ENCODE data around the gene EAF2.
A peak's percentile ranks its signal among the peaks of the same experiment; 100 is the strongest.
"Not testable (repeated sequence)": the region's sequence is repeated elsewhere in the genome, so short reads cannot be mapped to it uniquely, and the experiment has no call there.

Gene EAF2

DNA sequence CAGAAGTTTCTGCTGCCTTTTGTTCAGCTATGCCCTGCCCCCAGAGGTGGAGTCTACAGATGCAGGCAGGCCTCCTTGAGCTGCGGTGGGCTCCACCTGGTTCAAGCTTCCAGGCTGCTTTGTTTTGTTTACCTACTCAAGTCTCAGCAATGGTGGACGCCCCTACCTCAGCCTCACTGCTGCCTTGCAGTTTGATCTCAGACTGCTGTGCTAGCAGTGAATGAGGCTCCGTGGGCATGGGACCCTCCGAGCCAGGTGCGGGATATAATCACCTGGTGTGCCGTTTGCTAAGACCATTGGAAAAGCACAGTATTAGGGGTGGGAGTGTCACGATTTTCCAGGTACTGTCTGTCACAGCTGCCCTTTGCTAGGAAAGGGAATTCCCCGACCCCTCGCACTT is 28.2 kb downstream of the EAF2 start:
- DNase-seq (ENCODE audit: low spot score), result not testable (repeated sequence)

DNA sequence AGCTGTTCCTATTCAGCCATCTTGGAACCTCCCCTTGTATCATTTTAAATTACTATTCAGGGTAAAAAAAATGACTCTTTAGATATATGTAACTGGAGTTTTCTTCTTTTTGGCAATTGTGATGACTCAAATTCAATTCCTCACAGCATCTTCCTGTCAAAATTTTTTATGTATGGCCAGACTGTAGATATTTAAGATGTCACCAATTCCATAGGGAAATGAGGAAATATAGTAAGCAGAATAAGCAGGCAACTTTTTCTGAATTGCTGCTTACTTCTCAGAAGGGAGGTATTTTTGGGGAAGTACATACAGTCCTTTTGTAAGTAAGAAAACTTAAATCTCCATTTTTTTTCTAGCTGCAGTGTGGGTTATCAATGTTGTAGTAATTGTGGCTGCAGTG is 28.8 kb downstream of the EAF2 start:
- no peak for DNase-seq (ENCODE audit: low spot score)

DNA sequence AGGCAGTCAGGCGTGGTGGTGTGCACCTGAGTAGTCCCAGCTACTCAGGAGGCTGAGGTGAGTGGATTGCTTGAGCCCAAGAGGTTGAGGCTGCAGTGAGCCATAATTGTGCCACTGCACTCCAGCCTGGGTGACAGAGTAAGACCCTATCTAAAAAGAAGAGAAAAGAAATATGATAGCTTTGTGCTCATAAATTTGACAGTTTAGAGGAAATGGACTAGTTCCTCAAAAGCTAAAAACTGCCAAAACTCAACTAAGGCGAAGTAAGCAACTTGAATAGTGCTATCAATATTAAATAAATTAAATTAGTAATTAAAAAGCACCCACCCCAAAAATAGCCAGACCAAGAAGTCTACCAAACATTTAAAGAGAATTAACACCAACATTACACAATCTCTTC is 34.7 kb downstream of the EAF2 start:
- DNase-seq (ENCODE audit: low spot score), result no peak

DNA sequence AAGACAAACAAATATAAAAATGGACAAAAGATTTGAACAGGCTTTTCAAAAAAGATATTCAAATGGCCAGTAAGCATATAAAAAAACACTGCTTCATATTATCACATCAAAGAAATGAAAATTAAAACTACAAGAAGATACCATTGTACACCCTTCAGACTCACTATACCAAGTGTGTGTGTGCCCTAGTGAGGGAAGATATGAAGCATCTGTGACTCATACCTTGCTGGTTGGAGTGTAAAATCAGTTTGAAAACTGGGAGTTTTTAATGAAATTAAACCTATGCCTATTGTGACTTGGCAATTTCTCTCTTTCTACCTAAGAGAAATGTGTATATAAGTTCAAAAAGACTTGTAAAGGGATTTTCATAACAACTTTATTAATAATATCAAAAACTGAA is 35.7 kb downstream of the EAF2 start:
- no peak for DNase-seq (ENCODE audit: low spot score)

DNA sequence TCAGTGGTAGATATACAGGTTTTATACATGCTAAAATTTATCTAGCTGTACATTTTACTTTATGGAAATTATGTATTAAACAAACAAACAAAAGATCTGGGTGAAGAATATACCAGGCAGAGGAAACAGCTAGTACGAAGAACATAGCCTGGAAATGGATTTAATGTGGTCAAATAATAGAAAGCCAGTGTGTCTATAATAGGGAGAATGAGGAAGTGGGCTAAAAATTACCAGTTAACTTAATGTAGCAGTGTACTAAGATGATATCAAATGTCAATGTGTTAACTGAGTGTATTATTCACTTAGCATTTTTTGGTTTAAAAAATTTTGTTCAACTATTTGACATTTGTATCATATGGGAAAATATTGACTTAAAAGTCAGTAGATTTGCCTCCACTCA is 36.4 kb downstream of the EAF2 start:
- DNase-seq (ENCODE audit: low spot score), result no peak

DNA sequence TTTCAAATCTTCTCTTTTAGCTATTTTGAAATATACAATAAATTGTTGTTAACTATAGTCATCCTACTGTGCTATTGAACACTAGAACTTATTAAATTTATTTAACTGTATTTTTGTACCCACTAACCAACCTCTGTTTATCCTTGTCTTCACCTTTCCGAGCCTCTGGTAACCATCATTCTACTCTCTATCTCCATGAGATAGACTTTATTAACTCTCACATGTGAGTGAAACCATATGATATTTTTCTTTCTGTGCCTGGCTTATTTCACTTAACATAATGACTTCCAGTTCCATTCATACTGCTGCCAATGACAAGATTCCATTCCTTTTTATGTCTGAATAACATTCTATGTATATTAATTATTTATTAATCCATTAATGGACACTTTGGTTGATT is 43.4 kb downstream of the EAF2 start:
- DNase-seq (ENCODE audit: low spot score), result no peak

DNA sequence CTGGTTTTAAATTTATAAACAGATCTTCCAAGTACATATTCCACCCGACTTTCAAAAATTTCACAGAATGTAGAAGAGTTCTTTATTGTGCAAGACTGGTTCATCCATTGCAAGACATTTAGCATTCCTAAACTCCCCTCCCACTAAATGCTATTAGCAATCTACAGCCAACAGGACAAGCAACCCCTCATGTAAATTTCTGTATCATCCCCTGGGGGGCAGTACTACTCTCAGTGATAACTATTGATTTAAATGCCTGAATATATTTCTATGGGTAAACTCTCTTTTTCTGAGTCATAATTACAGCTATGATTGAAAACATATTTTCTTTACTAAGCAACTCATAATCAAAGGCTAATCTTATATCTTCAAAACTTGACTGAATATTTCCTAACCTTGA is 48.5 kb downstream of the EAF2 start:
- DNase-seq (ENCODE audit: low spot score), result no peak

DNA sequence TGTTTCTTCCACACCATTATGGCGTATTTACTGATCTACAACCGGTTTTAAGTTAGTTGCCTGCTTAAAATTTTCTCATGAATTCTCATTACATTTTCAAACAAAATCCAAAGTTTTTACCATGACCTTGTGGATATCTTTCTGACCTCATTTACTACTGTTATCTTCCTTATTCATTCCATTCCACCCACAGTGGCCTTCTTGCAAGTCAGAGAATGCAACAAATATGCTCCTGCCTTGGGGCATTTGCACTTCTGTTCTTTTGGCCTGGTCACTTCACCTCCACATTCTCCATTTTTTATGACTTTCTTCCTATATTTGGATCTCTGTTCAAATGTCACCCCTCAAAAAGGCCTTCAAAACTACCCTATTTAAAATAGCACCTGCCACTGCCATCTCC is 50.4 kb downstream of the EAF2 start:
- no peak for DNase-seq (ENCODE audit: low spot score)

DNA sequence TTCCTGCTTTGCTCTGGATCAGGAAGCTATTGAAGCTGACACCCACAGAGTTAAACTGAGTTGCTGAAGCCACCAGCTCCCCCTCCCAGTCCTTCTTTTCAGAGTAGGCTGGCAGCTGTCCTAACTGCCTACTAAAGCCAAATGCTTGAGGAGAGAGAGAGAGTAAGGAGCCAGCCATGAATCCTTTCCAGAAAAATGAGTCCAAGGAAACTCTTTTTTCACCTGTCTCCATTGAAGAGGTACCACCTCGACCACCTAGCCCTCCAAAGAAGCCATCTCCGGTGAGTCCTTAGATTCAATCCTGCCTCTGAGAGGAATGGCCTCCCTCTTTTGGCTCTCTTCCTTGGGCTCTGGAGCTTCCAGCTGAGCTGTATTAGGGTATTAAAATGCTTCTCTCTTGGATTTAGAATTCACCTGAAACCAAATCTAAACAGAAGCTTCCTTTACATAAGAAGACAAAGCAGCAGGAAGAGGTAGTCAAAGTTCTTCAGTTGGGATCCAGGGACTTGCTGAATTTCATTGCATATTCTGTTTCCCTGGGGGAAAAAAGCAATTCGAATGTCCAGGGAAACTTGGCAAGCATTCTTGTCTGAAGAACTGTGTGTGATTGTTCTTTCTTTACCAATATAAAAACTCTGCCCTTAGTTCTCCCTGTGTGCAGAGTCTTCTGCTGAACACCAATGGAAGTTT is 59.4 kb downstream of the EAF2 start, which contains the start of gene SLC15A2:
SLC15A2 (plus strand) TSS at position 101 of the 690 bp plus-strand sequence; CDS start at position 177, 76 bp downstream.
- DNase-seq (ENCODE audit: low spot score), result no peak

DNA sequence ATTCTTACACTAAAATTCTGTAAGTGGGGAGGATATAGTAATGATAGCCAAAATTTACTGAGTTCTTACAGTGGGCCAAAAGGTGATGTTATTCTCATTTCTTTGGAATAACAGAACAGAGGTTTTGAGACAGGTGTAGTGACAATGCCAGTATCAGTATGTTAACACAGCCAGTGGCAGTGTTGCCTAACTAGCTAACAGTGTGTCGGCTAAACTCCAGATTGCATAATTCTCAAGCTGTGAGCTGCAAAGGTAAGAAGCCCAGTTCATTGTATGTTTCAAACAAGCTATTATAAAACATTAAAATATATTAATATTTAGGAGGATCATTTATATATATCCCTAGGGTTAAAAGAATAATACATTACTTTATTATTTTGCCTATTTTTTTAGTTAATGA is 60.1 kb downstream of the EAF2 start:
- no peak for DNase-seq (ENCODE audit: low spot score)

DNA sequence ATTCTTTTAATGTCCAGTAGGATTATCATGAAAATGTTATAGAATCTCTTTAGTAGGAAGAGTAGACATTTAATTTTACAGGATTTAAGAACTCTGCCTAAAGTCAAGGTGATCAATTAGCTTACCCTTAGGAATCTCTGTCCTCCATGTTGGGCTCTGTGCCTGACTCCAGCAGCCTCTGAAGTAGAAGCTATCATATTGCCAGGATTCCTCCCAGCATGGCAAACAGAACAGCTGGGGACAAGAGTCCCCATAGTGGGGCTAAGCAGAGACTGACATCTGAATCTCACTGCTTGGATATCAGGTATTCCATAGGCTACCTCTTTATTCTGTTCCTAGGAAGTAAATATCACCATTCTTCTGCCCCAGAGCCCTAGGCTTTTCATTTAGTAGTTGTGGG is 60.7 kb downstream of the EAF2 start:
- no peak for DNase-seq (ENCODE audit: low spot score)

DNA sequence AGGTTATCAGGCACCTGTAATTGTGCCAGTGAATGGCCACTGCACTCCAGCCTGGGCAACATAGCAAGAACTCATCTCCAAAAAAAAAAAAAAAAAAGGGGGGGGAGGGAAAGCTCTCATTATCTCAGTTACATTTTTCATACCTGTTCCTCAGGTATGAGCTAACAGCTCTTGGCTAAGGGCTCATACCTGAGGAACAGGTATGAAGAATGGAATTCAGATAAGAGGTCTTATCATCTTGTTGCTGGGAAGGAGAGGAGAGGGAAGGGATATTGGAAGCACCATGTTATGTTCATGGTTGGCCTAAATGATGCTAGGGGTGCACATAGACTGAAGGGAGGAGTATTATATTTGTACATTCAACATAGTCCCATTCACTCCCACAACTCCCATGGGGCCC is 61.8 kb downstream of the EAF2 start:
- DNase-seq (ENCODE audit: low spot score), result no peak

DNA sequence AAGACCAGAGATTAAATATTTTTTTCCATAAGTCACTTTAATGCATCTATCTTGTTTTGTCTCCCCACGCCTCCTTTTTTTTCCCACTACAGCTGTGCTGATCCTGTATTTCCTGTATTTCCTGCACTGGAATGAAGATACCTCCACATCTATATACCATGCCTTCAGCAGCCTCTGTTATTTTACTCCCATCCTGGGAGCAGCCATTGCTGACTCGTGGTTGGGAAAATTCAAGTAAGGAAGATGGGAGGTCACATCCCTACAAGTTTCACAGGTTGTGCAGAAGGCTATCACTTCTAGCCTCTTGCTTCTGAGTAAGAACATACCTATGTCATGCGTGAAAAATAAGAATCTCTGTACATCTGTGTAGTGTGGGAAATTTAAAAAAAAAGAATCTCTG is 62.3 kb downstream of the EAF2 start:
- no peak for DNase-seq (ENCODE audit: low spot score)

DNA sequence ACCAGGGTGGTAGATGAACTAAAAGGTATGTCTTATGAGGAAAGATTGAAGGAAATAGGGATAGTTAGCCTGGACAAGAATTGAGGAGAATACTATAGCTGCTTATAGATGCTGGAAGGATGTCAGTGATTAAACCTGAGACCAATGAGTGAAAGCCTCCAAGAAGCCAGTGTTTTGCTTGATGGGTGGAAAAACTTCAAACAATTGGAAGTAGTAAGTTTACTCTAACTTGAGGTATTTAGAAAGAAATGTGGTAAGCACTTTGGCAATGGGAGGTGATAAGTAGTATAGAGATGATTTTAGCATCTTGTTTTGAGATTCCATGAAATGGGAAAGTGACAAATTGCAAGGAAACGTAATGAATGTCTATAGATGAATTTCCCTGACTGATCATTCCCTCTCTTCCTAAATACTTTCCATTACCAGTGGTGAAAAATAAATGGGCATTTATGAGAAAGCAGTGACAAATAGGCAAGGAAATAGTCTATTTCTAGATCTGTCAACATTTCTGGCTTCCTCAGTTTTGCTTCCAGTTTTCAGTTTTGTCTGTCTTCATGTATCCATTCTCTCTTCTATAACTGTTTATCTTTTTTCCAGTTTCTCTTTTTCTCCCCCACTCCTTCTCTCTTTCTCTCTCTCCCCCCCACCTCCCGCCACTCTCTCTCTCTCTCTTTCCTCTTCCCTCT is 78.4 kb downstream of the EAF2 start:
- DNase-seq (ENCODE audit: low spot score), result no peak

DNA sequence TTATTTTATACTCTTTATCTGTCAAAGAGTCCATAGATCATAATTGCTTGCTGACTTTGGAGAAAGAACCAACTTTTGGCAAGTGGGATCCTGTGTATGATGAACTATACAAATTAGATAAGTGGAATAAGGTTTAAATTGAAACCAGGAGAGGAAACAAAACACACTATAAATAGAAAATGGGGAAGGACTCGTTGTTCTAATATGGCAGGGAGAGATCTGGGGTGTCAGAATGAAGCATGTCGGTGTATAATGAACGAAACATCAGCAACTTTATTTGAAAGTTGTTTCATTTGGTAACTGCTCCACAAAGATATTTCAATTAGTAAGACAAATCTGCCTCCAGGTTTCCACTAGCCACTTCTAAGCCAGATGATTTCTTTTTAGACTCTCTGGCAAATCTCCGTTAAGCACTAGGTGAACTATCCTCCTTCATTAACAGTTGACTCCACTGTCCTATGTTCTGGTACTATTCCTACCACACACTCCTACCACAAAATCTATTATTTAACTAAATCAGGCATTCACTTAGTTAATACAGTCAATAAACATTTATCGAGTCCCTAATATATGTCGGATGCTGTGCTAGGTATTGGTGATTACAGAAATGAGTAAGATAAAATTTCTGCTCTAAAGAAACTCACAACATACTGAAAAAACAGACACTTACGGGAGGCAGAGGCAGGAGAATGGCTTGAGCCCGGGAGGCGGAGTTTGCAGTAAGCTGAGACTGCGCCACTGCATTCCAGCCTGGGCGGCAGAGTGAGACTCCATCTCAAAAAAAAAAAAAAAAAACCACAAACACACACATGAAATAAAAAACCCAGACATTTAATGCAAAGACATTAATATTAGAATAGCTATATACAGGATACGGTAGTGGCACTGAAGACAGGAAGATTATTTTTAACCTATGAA is 79.3 kb downstream of the EAF2 start:
- DNase-seq (ENCODE audit: low spot score), result no peak

DNA sequence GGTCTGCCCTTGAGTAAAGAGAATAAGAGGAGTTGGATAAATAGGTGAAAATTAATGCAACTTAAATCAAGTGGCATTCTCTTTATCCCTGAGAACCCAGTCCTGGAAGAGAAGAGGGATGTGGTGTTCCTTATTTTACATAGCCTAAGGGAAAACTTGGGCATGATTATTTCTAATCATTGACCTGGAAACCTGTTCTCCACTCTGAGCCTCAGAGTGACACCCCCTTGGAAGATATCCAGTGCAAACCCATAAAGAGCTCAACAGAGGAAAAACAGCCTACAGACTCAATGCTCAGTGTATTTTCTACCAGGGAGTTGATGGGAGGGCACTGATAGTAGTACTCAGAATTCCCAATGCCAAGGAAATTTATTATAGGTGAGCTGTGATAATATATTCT is 81.2 kb downstream of the EAF2 start:
- DNase-seq (ENCODE audit: low spot score), result no peak

DNA sequence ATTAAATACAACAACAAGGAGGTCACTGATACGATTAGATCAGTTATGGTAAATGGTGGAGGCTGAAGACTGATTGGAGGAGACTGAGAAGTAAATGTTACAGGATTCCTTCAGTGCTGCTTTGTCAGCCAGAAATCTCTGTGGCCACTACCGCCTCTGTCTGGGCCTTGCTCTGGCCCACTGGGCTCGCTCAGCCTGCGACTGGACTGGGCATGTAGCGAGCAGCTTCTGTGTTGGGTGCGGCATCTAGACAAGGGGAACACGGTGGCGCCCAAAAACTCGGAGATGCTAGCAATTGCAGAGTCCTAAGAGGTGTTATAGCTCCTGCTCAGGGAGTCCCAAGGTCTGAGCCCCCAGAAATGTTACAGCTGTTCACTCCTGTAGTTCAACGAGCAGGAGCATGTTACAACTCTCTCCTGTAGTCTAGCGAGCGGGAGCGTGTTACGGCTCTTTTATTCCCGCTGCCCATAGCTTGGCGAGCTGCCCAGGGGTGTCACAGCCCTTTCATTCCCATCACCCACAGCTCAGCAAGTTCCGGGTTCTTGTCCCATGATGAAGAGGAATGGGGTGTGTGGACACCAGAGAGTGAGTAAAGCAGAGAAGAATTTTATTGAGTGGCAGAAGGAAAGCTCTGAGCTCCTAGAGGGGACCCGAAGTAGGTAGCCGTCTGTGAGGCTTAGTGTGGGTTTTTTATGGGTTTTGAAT is 83.9 kb downstream of the EAF2 start:
- DNase-seq (ENCODE audit: low spot score), result peak; percentile 37

DNA sequence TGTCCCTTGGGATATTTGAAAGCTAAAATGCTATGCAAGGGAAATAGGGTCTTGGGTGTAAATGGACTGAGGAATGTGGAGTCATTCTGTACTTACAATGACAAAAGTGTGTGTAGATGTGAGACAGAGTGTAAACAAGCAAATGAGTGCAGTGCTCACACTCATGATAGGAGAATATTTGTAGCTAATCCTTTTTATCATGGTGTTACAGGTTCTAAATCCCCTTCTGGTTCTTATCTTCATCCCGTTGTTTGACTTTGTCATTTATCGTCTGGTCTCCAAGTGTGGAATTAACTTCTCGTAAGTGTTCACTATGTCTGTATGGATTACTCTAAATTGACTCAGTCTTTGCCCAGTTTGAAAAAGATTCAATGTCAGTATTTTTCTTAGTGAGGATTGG is 89.7 kb downstream of the EAF2 start:
- no peak for DNase-seq (ENCODE audit: low spot score)

DNA sequence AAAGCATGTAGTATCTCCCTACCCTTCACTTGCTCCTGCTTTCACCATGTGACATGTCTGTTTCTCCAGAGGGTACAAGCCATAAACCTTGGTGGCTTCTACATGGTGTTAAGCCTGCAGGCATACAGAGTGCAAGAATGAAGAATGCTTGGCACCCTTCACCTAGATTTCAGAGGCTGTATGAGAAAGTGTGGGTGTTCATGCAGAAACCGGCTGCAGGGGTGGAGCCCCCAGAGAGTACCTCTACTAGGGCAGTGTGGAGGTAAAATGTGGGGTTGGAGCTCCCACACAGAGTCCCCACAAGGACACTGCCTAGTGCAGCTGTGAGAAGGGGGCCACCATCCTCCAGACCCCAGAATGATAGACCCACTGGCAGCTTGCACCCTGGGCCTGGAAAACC is 91.4 kb downstream of the EAF2 start:
- DNase-seq (ENCODE audit: low spot score), result no peak

Measured in LoVo (cell line).